Measurements from ENCODE around the gene PDZD4. TPM values are rescaled to one million over a fixed set of nuclear protein-coding genes. Genes with fewer than 3 reads are reported as not detected.
A peak's percentile ranks its signal among the peaks of the same experiment; 100 is the strongest.
"Not testable (repeated sequence)": the region's sequence is repeated elsewhere in the genome, so short reads cannot be mapped to it uniquely, and the experiment has no call there.

The PDZD4 gene
- total and polyA plus RNA-seq, 4 donors: 49.2 to 243 (median 142) TPM

- not testable (repeated sequence) for H3K27ac ChIP-seq (ENCODE audit: low read depth, low read length); H3K9me3 ChIP-seq (ENCODE audit: control insufficient read depth, insufficient read depth, low read length); H3K27me3 ChIP-seq (ENCODE audit: control insufficient read depth, insufficient read depth, low read length); H3K4me3 ChIP-seq (ENCODE audit: low read depth, low read length); H3K36me3 ChIP-seq (ENCODE audit: control insufficient read depth, insufficient read depth, low read length); DNase-seq (ENCODE audit: low read depth in 4 of 6, low spot score in 6 of 6)
- peaks cover 41% of the 10 kb centered on the region for H3K4me1 ChIP-seq (ENCODE audit: control insufficient read depth, insufficient read depth, low read length)
- 86% methylated on average over 7 of the region's 9 CpGs for WGBS (ENCODE audit: insufficient coverage)
Measured at GRCh38 chrX:153818064-153818463, 12.3 kb downstream of the PDZD4 start.

GRCh38 chrX:153816831-153817690 is 13.3 kb downstream of the PDZD4 start:
- Histone ChIP-seq H3K27me3 (ENCODE audit: control insufficient read depth, insufficient read depth, low read length) (no peaks in the 10 kb centered on the region), H3K36me3 (ENCODE audit: control insufficient read depth, insufficient read depth, low read length) (no peaks in the 10 kb centered on the region), H3K9me3 (ENCODE audit: control insufficient read depth, insufficient read depth, low read length) (no peaks in the 10 kb centered on the region), H3K4me3 (ENCODE audit: low read depth, low read length) (no peak overlapping the region), H3K4me1 (ENCODE audit: control insufficient read depth, insufficient read depth, low read length) (peaks cover 44% of the 10 kb centered on the region), H3K27ac (ENCODE audit: low read depth, low read length) (no peak overlapping the region)
- WGBS (ENCODE audit: insufficient coverage): 58% methylated on average over 16 of the region's 25 CpGs
- peak in 1 of 6 donors; percentile 36 for DNase-seq (ENCODE audit: low read depth in 4 of 6, low spot score in 6 of 6)

GRCh38 chrX:153814591-153815315 is 15.6 kb downstream of the PDZD4 start:
- DNase-seq (ENCODE audit: low read depth in 4 of 6, low spot score in 6 of 6): no peak
- peaks cover 6% of the 10 kb centered on the region for H3K36me3 ChIP-seq (ENCODE audit: control insufficient read depth, insufficient read depth, low read length)
- no peak overlapping the region for H3K4me3 ChIP-seq (ENCODE audit: low read depth, low read length)
- H3K27me3 ChIP-seq (ENCODE audit: control insufficient read depth, insufficient read depth, low read length): no peaks in the 10 kb centered on the region
- no peak overlapping the region for H3K27ac ChIP-seq (ENCODE audit: low read depth, low read length)
- 75% methylated on average over 19 of the region's 19 CpGs for WGBS (ENCODE audit: insufficient coverage)
- peaks cover 35% of the 10 kb centered on the region for H3K4me1 ChIP-seq (ENCODE audit: control insufficient read depth, insufficient read depth, low read length)
- no peaks in the 10 kb centered on the region for H3K9me3 ChIP-seq (ENCODE audit: control insufficient read depth, insufficient read depth, low read length)

GRCh38 chrX:153813161-153813560 is 17.2 kb downstream of the PDZD4 start:
- H3K36me3 ChIP-seq (ENCODE audit: control insufficient read depth, insufficient read depth, low read length): peaks cover 16% of the 10 kb centered on the region
- peaks cover 23% of the 10 kb centered on the region for H3K4me1 ChIP-seq (ENCODE audit: control insufficient read depth, insufficient read depth, low read length)
- DNase-seq (ENCODE audit: low read depth in 4 of 6, low spot score in 6 of 6): no peak
- H3K4me3 ChIP-seq (ENCODE audit: low read depth, low read length): no peak overlapping the region
- no peak overlapping the region for H3K27ac ChIP-seq (ENCODE audit: low read depth, low read length)
- H3K27me3 ChIP-seq (ENCODE audit: control insufficient read depth, insufficient read depth, low read length): no peaks in the 10 kb centered on the region
- no peaks in the 10 kb centered on the region for H3K9me3 ChIP-seq (ENCODE audit: control insufficient read depth, insufficient read depth, low read length)
- 81% methylated on average over 3 of the region's 5 CpGs for WGBS (ENCODE audit: insufficient coverage)

GRCh38 chrX:153812220-153812619 is 18.1 kb downstream of the PDZD4 start:
- no peak overlapping the region for H3K4me3 ChIP-seq (ENCODE audit: low read depth, low read length)
- H3K4me1 ChIP-seq (ENCODE audit: control insufficient read depth, insufficient read depth, low read length): peaks cover 18% of the 10 kb centered on the region
- H3K36me3 ChIP-seq (ENCODE audit: control insufficient read depth, insufficient read depth, low read length): peaks cover 24% of the 10 kb centered on the region
- DNase-seq (ENCODE audit: low read depth in 4 of 6, low spot score in 6 of 6): peak in 1 of 6 donors; percentile 82
- WGBS (ENCODE audit: insufficient coverage): 36% methylated on average over 10 of the region's 14 CpGs
- no peaks in the 10 kb centered on the region for H3K27me3 ChIP-seq (ENCODE audit: control insufficient read depth, insufficient read depth, low read length)
- H3K27ac ChIP-seq (ENCODE audit: low read depth, low read length): no peak overlapping the region
- no peaks in the 10 kb centered on the region for H3K9me3 ChIP-seq (ENCODE audit: control insufficient read depth, insufficient read depth, low read length)

GRCh38 chrX:153807976-153808375 is 22.4 kb downstream of the PDZD4 start:
- H3K27me3 ChIP-seq (ENCODE audit: control insufficient read depth, insufficient read depth, low read length): no peaks in the 10 kb centered on the region

GRCh38 chrX:153806999-153807575 is 23.3 kb downstream of the PDZD4 start:
- H3K4me1 ChIP-seq (ENCODE audit: control insufficient read depth, insufficient read depth, low read length): peaks cover 2% of the 10 kb centered on the region
- H3K27me3 ChIP-seq (ENCODE audit: control insufficient read depth, insufficient read depth, low read length): no peaks in the 10 kb centered on the region
- peaks cover 75% of the 10 kb centered on the region for H3K36me3 ChIP-seq (ENCODE audit: control insufficient read depth, insufficient read depth, low read length)
- no peak overlapping the region for H3K27ac ChIP-seq (ENCODE audit: low read depth, low read length)
- H3K9me3 ChIP-seq (ENCODE audit: control insufficient read depth, insufficient read depth, low read length): no peaks in the 10 kb centered on the region
- WGBS (ENCODE audit: insufficient coverage): 88% methylated on average over 26 of the region's 28 CpGs
- no peak for DNase-seq (ENCODE audit: low read depth in 4 of 6, low spot score in 6 of 6)
- no peak overlapping the region for H3K4me3 ChIP-seq (ENCODE audit: low read depth, low read length)

More at GRCh38 chrX:153807976-153808375, 22.4 kb downstream of the PDZD4 start:
- H3K36me3 ChIP-seq (ENCODE audit: control insufficient read depth, insufficient read depth, low read length): peaks cover 66% of the 10 kb centered on the region
- DNase-seq (ENCODE audit: low read depth in 4 of 6, low spot score in 6 of 6): no peak
- no peak overlapping the region for H3K4me3 ChIP-seq (ENCODE audit: low read depth, low read length)
- peaks cover 7% of the 10 kb centered on the region for H3K4me1 ChIP-seq (ENCODE audit: control insufficient read depth, insufficient read depth, low read length)
- 91% methylated on average over 19 of the region's 19 CpGs for WGBS (ENCODE audit: insufficient coverage)
- H3K27ac ChIP-seq (ENCODE audit: low read depth, low read length): no peak overlapping the region
- no peaks in the 10 kb centered on the region for H3K9me3 ChIP-seq (ENCODE audit: control insufficient read depth, insufficient read depth, low read length)

GRCh38 chrX:153805436-153805835 is 24.9 kb downstream of the PDZD4 start:
- Histone ChIP-seq H3K4me3 (ENCODE audit: low read depth, low read length) (no peak overlapping the region), H3K27ac (ENCODE audit: low read depth, low read length) (no peak overlapping the region), H3K27me3 (ENCODE audit: control insufficient read depth, insufficient read depth, low read length) (no peaks in the 10 kb centered on the region), H3K4me1 (ENCODE audit: control insufficient read depth, insufficient read depth, low read length) (peaks cover 14% of the 10 kb centered on the region), H3K9me3 (ENCODE audit: control insufficient read depth, insufficient read depth, low read length) (no peaks in the 10 kb centered on the region), H3K36me3 (ENCODE audit: control insufficient read depth, insufficient read depth, low read length) (peaks cover 84% of the 10 kb centered on the region)
- 79% methylated on average over 13 of the region's 13 CpGs for WGBS (ENCODE audit: insufficient coverage)
- DNase-seq (ENCODE audit: low read depth in 4 of 6, low spot score in 6 of 6): no peak

GRCh38 chrX:153804621-153805020 is 25.7 kb downstream of the PDZD4 start:
- Histone ChIP-seq H3K27ac (ENCODE audit: low read depth, low read length) (no peak overlapping the region), H3K4me3 (ENCODE audit: low read depth, low read length) (no peak overlapping the region), H3K27me3 (ENCODE audit: control insufficient read depth, insufficient read depth, low read length) (no peaks in the 10 kb centered on the region), H3K4me1 (ENCODE audit: control insufficient read depth, insufficient read depth, low read length) (peaks cover 21% of the 10 kb centered on the region), H3K36me3 (ENCODE audit: control insufficient read depth, insufficient read depth, low read length) (peaks cover 82% of the 10 kb centered on the region), H3K9me3 (ENCODE audit: control insufficient read depth, insufficient read depth, low read length) (no peaks in the 10 kb centered on the region)
- 87% methylated on average over 25 of the region's 25 CpGs for WGBS (ENCODE audit: insufficient coverage)
- DNase-seq (ENCODE audit: low read depth in 4 of 6, low spot score in 6 of 6): no peak

Measured in spinal cord (tissue), 10 donors.